IPS-20b (cell line): ENCODE data around the gene LIPJ.

ENCODE experiments used
- H3K27ac ChIP-seq: one replicate; pipeline ENCODE4 v1.5.1; 2013; ENCODE audit warnings: low read length
- H3K27me3 ChIP-seq: 2 replicates; pipeline ENCODE4 v1.6.1; 2013; ENCODE audit warnings: mild to moderate bottlenecking, low read length, inconsistent platforms; ENCODE audit not compliant: insufficient read depth
- H3K36me3 ChIP-seq: 2 replicates; pipeline ENCODE4 v1.6.1; 2013; ENCODE audit warnings: low read depth, mild to moderate bottlenecking, inconsistent platforms, low read length, moderate library complexity; ENCODE audit not compliant: insufficient read depth
- H3K4me1 ChIP-seq: 2 replicates; pipeline ENCODE4 v1.6.1; 2013; ENCODE audit warnings: mild to moderate bottlenecking, control low read depth, inconsistent platforms, low read length, moderate library complexity; ENCODE audit not compliant: insufficient read depth
- H3K4me3 ChIP-seq: 2 replicates; pipeline ENCODE4 v1.5.1; 2013; ENCODE audit warnings: mild to moderate bottlenecking, low read length, inconsistent platforms
- H3K9ac ChIP-seq: 2 replicates; pipeline ENCODE4 v1.6.1; 2013; ENCODE audit warnings: low read depth, mild to moderate bottlenecking, inconsistent platforms, low read length, moderate library complexity
- H3K9me3 ChIP-seq: 2 replicates; pipeline ENCODE4 v1.6.1; 2013; ENCODE audit warnings: mild to moderate bottlenecking, low read depth, low read length, inconsistent platforms; ENCODE audit not compliant: insufficient read depth

The LIPJ gene

DNA sequence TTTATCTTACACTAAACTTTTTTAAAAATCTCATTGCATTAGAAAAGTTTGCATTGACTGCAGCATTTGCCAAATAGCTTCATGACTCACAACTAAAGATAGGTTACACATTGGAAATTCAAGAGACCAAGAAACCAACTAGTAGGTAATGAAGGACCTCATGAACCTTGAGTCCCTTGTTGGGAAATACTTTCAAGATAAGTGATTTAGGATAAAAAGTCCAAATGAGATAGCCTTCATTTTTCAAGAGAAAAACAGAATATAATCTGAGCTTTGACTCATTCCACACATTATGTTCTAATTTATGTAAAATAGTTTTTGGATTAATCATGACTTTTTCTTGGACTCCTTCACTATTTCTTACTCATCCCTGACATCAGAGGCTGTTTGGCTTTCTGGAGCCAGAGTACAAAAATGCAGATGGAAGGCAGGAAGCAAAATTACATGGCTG, 64.6 kb downstream of the LIPJ start:
- no peaks in the 10 kb centered on the region for H3K36me3 ChIP-seq
- H3K27ac ChIP-seq = no peak overlapping the region
- no peak overlapping the region for H3K9ac ChIP-seq
- no peaks in the 10 kb centered on the region for H3K9me3 ChIP-seq
- H3K4me1 ChIP-seq = no peaks in the 10 kb centered on the region
- no peaks in the 10 kb centered on the region for H3K27me3 ChIP-seq
- H3K4me3 ChIP-seq = no peak overlapping the region

DNA sequence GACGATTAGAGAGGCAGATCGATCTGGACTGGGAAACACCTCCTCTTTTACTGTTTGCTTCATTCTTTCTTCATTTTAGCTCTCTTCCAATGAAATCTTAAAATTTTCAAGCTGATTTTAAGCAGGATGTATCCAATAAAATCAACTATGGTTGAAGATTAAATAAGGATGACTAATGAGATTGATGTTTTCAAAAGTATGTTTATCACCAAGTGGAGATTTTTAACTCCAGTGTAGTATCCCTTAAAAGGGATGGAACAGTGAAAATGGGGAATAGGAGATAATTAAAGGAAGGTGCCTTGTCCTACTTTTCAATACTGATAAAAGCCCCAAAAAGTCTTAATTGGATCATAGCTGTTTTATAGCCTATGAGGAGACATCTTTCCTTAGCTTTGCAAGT, 66.1 kb downstream of the LIPJ start:
- Histone ChIP-seq H3K9ac (no peak overlapping the region), H3K36me3 (no peaks in the 10 kb centered on the region), H3K4me3 (no peak overlapping the region), H3K27ac (no peak overlapping the region), H3K9me3 (no peaks in the 10 kb centered on the region), H3K27me3 (no peaks in the 10 kb centered on the region), H3K4me1 (no peaks in the 10 kb centered on the region)
